Astrocyte (in vitro differentiated cells and primary cell): Measurements from ENCODE around the gene GNAI3.

Experiments used
- CTCF ChIP-seq: IDR thresholded peaks from 2 replicates; pipeline ENCODE4 v1.5.1; 2011; ENCODE audit warnings: low read depth, mild to moderate bottlenecking, inconsistent platforms, low read length, moderate library complexity; ENCODE audit not compliant: insufficient read depth
- EZH2 ChIP-seq: IDR thresholded peaks from 2 replicates; pipeline ENCODE4 v1.6.1; 2012; ENCODE audit warnings: mild to moderate bottlenecking, low read length, inconsistent platforms; ENCODE audit not compliant: insufficient read depth

DNA sequence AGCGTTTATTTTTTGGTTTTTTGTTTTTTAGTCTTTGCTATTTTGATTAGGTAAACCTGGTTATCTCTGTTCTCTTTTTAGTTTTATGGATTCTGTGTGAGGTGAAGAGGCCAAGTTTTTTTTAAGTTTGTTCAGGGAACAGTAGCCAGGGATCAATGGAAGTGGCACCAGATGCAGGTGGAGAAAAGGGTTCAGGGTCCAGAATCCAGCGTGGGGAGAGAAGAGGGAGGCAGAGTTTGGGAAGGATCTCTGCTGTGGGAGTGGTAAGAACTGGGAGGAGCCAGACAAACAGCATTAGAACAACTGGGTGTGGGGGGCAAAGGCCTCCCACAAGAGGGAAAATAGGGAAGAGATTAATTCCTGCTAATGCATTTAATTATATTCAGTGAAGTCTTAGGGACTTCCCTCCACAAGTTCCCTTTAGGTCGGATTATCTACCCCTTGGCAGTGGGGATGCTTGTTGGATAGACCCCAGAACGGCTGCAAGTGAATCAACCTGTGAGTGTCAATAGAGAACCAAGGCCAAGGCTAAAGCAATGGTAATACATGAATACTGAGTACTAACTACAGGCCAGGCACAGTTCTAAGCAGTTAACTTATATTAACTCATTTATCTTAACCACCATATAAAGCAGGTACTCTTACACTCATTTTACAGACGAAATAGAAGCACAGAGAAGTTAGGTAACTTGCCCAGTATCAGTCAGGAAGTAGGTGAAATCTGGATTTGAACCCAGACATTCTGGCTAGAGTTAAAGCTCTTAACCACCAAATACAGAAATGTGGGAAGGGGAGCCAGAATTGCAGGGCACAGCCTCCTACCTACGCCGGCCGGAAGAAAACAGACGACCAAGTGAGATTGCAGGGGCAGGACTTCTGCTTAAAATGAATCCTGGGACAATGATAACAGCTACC is 70.5 kb downstream of the GNAI3 start:
- TF ChIP-seq CTCF = no peak
- no peak for TF ChIP-seq EZH2
